HepG2 (cell line): ENCODE data around the gene SLC17A9. TPM values are rescaled to one million over a fixed set of nuclear protein-coding genes. Genes with fewer than 3 reads are reported as not detected.

ENCODE experiments used
- AKAP8 ChIP-seq: sonication (generic); formaldehyde crosslinking; IDR thresholded peaks from 2 replicates; pipeline ENCODE4 v1.5.1; 2020; ENCODE audit warnings: mild to moderate bottlenecking, missing genetic modification reagents
- BHLHE40 ChIP-seq: IDR thresholded peaks from 2 replicates; pipeline ENCODE4 v1.6.1; 2011; ENCODE audit warnings: low read length, improper control_type of control experiment
- CREB3 ChIP-seq: sonication (generic); formaldehyde crosslinking; IDR thresholded peaks from 2 replicates; pipeline ENCODE4 v1.5.0; 2020; ENCODE audit warnings: missing genetic modification reagents
- FOXO4 ChIP-seq: sonication (generic); formaldehyde crosslinking; conservative IDR thresholded peaks from 2 replicates; pipeline ENCODE4 v1.8.1; 2023; ENCODE audit warnings: missing genetic modification reagents
- HNF4G ChIP-seq, 2 experiments: sonication (generic) in 1 of 2; formaldehyde crosslinking in 1 of 2; IDR thresholded peaks; 2 replicates each; pipeline versions ENCODE4 v1.4.0 to v1.6.1; 2011 to 2020; ENCODE audit warnings: borderline replicate concordance in 2 of 2, low read depth in 2 of 2, mild to moderate bottlenecking in 2 of 2, low read length in 1 of 2, missing genetic modification reagents in 1 of 2, moderate library complexity in 1 of 2
- JUN ChIP-seq: sonication (generic); formaldehyde crosslinking; IDR thresholded peaks from 2 replicates; pipeline ENCODE4 v1.4.0; 2020; ENCODE audit warnings: mild to moderate bottlenecking, missing genetic modification reagents
- MED13 ChIP-seq: sonication (generic); formaldehyde crosslinking; IDR thresholded peaks from 2 replicates; pipeline ENCODE4 v1.5.0; 2020; ENCODE audit warnings: missing genetic modification reagents
- TCF7L2 ChIP-seq: IDR thresholded peaks from 2 replicates; pipeline ENCODE4 v1.6.1; 2011; ENCODE audit warnings: mild to moderate bottlenecking, low read depth, low read length, moderate library complexity
- ZNF431 ChIP-seq: sonication (generic); formaldehyde crosslinking; IDR thresholded peaks from 2 replicates; pipeline ENCODE4 v1.9.0; 2022; ENCODE audit warnings: missing genetic modification reagents, low read depth, mild to moderate bottlenecking, borderline replicate concordance
- ZNF607 ChIP-seq: sonication (generic); formaldehyde crosslinking; IDR thresholded peaks from 2 replicates; pipeline ENCODE4 v1.5.1; 2020; ENCODE audit warnings: missing genetic modification reagents, mild to moderate bottlenecking, borderline replicate concordance
- polyA plus RNA-seq, 8 experiments: library from polyadenylated mRNA; depleted of rRNA in 3 of 8; stranded (reverse) in 7 of 8; unstranded in 1 of 8; fragments of >200 nt; fragmentation: Illumina TruSeq in 4 of 8; extraction: Trizol in 4 of 8; gene quantifications; 2 replicates each; pipeline versions ENCODE4 v1.2.1 to v1.2.3, GENCODE V29; 2011 to 2016; ENCODE audit warnings: low read depth in 4 of 8, missing spikeins in 1 of 8, mixed read lengths in 1 of 8; ENCODE audit not compliant: insufficient read depth in 1 of 8
- total RNA-seq, 5 experiments: library from RNA; depleted of rRNA; stranded (reverse); fragments of >200 nt; fragmentation: Illumina TruSeq; extraction: Trizol; gene quantifications; 2 replicates each; pipeline ENCODE4 v1.2.3, GENCODE V29; 2016; ENCODE audit warnings: low read depth in 1 of 5
- TF ChIP-seq, protein P1 (sequence below): sonication (generic); formaldehyde crosslinking; IDR thresholded peaks from 2 replicates; pipeline ENCODE4 v1.4.0; 2020; ENCODE audit warnings: mild to moderate bottlenecking, missing genetic modification reagents

The SLC17A9 gene
- total and polyA plus RNA-seq, 2 of the 13 experiments (the other 11 are each of a cell fraction or from before 2014, with no cell fraction given) = 110 to 191 TPM

GRCh38 chr20:62953839-62954703, 1.6 kb downstream of the SLC17A9 start (continued):
- TF ChIP-seq ZNF431 (CRISPR knock-in tag) (peak; percentile 97), JUN (CRISPR knock-in tag) (0 out of 2 replicates have a peak, but pooled peaks have one; percentile 49), HNF4G (IDR thresholded peaks at IDR 0.05; ENCODE audit: borderline replicate concordance, low read depth, low read length) (no peak; the same call in 1 of the 2 replicates), HNF4G (CRISPR knock-in tag; IDR thresholded peaks at IDR 0.05; ENCODE audit: borderline replicate concordance, low read depth) (peak; percentile 75), ZNF607 (CRISPR knock-in tag) (peak; percentile 99), AKAP8 (CRISPR knock-in tag) (peak; percentile 99), CREB3 (peak; percentile 82), TCF7L2 (no peak), BHLHE40 (peak; percentile 79), FOXO4 (CRISPR knock-in tag) (0 out of 2 replicates have a peak, but pooled peaks have one; percentile 7), MED13 (0 out of 2 replicates have a peak, but pooled peaks have one; percentile 74)
- TF ChIP-seq, protein P1, sequence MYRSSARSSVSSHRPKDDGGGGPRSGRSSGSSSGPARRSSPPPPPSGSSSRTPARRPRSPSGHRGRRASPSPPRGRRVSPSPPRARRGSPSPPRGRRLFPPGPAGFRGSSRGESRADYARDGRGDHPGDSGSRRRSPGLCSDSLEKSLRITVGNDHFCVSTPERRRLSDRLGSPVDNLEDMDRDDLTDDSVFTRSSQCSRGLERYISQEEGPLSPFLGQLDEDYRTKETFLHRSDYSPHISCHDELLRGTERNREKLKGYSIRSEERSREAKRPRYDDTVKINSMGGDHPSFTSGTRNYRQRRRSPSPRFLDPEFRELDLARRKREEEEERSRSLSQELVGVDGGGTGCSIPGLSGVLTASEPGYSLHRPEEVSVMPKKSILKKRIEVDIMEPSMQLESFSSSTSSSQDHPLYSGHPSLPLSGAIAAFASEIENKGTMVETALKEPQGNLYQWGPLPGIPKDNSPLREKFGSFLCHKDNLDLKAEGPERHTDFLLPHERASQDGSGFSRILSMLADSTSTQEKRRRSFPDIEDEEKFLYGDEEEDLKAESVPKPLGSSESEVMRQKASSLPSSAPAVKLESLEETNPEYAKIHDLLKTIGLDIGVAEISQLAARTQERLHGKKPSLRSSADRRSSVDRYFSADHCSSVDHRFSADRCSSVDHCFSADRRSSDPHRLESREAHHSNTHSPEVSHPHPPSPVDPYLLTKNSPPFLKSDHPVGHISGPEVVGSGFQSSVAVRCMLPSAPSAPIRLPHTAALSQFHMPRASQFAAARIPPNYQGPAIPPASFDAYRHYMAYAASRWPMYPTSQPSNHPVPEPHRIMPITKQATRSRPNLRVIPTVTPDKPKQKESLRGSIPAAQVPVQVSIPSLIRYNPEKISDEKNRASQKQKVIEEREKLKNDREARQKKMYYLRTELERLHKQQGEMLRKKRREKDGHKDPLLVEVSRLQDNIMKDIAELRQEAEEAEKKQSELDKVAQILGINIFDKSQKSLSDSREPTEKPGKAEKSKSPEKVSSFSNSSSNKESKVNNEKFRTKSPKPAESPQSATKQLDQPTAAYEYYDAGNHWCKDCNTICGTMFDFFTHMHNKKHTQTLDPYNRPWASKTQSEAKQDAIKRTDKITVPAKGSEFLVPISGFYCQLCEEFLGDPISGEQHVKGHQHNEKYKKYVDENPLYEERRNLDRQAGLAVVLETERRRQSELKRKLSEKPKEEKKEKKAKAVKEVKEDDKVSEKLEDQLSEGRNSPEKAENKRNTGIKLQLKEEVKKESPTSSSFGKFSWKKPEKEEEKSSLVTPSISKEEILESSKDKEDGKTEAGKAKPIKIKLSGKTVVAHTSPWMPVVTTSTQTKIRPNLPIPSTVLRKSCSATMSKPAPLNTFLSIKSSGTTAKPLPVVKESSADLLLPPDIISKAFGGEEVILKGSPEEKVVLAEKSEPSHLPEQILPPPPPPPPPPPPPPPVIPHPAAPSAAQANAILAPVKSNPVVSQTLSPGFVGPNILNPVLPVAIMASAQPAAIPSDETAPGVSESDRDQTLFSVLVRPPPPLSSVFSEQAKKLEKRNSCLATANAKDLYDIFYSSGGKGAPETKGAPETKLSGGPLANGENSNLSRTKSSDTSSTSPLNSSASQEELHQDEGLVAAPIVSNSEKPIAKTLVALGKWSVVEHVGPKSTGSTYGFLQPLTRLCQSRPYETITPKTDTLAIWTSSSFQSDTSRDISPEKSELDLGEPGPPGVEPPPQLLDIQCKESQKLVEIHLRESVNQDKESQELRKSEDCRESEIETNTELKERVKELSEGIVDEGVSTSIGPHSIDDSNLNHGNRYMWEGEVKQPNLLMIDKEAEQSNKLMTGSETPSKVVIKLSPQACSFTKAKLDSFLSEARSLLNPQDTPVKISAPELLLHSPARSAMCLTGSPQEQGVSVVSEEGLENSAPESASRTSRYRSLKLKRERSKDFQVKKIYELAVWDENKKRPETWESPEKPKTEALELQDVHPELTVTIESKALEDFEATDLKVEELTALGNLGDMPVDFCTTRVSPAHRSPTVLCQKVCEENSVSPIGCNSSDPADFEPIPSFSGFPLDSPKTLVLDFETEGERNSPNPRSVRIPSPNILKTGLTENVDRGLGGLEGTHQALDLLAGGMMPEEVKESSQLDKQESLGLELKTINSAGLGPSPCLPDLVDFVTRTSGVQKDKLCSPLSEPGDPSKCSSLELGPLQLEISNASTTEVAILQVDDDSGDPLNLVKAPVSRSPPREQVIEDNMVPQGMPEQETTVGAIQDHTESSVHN (CRISPR knock-in tag) = peak; percentile 91; the same call in 1 of the 2 replicates
